ENCODE results near the gene ZNF200. TPM values are rescaled to one million over a fixed set of nuclear protein-coding genes. Genes with fewer than 3 reads are reported as not detected.

ZNF200 gene, protein sequence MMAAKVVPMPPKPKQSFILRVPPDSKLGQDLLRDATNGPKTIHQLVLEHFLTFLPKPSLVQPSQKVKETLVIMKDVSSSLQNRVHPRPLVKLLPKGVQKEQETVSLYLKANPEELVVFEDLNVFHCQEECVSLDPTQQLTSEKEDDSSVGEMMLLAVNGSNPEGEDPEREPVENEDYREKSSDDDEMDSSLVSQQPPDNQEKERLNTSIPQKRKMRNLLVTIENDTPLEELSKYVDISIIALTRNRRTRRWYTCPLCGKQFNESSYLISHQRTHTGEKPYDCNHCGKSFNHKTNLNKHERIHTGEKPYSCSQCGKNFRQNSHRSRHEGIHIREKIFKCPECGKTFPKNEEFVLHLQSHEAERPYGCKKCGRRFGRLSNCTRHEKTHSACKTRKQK
- total RNA-seq, result 11.2 and 11.9 TPM in 2 replicates
- long read RNA-seq, full-length matches to known transcripts, result 41 of 51 reads
- long read RNA-seq, partial matches to known transcripts, result 5 of 51 reads
- long read RNA-seq, other reads (novel, unspliced or antisense), result 5 of 51 reads

DNA sequence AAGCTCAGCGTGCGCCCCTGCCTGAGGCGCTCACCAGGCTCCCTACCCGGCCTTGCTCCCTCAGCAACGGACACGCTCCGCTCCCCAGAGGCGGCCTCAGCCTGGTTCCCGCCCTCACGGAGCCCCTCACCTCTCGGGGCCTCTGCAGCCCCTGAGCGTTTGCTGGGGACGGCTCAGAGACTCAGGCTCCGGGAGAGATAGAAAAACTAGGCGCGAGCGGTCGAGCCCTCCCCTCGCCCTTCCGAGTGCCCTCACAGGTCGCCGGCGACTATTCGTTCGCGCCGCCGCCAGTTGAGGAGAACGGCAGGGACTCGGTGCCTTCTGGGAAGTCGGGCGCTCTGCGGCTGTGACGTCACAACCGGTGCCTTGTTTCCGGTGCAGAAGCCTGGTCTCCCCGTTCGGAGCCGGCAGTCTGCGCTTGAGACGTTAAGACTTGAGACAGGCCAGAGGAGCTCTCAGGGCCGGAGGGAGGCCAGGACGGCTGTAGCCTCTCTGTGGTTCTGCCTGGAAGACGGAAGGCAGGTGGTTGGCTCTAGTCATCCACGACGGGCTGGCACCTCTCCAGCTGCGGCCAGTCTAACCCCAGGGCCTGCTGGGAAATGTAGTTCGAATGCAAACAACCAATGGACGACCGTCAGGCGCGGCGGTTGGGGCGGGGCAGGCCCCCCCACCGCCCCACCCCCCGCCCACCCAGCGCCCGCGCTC, at the start of gene ZNF200:
TSS of gene ZNF200 (minus strand) at position 302 of the 705 bp plus-strand sequence. CDS start 1,403 bp downstream, outside the sequence.
- peak; percentile 88 for DNase-seq (ENCODE audit: low spot score, unreplicated experiment)
- Mint-ChIP-seq H3K36me3 (ENCODE audit: insufficient read depth) (peaks cover 38% of the 10 kb centered on the region), H3K27ac (peak within 1 kb of the TSS; percentile 82), H3K9me3 (ENCODE audit: low read depth) (peaks cover 31% of the 10 kb centered on the region), H3K4me1 (ENCODE audit: low read depth) (peaks cover 7% of the 10 kb centered on the region), H3K27me3 (no peaks in the 10 kb centered on the region), H3K4me3 (ENCODE audit: low read depth) (peak within 1 kb of the TSS; percentile 93)
- TF ChIP-seq, protein P1, sequence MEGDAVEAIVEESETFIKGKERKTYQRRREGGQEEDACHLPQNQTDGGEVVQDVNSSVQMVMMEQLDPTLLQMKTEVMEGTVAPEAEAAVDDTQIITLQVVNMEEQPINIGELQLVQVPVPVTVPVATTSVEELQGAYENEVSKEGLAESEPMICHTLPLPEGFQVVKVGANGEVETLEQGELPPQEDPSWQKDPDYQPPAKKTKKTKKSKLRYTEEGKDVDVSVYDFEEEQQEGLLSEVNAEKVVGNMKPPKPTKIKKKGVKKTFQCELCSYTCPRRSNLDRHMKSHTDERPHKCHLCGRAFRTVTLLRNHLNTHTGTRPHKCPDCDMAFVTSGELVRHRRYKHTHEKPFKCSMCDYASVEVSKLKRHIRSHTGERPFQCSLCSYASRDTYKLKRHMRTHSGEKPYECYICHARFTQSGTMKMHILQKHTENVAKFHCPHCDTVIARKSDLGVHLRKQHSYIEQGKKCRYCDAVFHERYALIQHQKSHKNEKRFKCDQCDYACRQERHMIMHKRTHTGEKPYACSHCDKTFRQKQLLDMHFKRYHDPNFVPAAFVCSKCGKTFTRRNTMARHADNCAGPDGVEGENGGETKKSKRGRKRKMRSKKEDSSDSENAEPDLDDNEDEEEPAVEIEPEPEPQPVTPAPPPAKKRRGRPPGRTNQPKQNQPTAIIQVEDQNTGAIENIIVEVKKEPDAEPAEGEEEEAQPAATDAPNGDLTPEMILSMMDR (IDR thresholded peaks at IDR 0.05; ENCODE audit: unreplicated experiment), result no peak

DNA sequence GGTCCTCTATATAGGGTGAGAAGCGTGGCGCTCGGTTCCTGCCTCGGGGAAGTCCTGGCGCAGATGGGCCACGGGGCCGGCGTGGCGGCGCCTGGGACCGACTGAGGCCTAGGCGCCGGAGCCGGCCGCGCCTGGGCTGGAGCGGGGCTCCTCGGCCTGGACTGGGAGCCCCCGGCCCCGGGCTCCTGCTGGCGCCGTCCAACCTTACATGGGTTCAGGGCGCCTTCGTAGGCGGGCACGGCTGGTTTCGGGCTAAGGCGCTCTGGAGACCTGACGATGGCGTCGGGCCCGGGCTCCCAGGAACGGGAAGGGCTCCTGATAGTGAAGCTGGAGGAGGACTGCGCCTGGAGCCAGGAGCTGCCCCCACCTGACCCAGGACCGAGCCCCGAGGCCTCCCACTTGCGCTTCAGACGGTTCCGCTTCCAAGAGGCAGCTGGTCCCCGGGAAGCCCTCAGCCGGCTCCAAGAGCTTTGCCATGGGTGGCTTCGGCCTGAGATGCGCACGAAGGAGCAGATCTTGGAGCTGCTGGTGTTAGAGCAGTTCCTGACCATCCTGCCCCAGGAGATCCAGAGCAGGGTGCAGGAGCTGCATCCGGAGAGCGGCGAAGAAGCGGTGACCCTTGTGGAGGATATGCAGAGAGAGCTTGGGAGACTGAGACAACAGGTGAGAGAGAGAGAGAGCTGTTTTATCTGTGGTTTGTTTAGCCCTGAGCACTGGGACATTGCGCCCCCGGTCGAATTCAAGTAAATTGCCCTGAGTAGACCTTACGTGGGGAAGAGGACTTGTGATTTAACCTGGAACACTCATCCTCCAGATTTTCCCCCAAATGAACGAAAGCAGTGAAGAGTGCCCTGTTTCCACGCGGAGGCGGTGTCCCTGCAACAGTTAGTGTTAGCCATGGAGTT, 48.8 kb upstream of the ZNF200 start:
- Mint-ChIP-seq H3K27ac (peak overlapping the region; percentile 99), H3K4me3 (ENCODE audit: low read depth) (peak overlapping the region; percentile 96), H3K9me3 (ENCODE audit: low read depth) (peaks cover 14% of the 10 kb centered on the region), H3K36me3 (ENCODE audit: insufficient read depth) (peaks cover 47% of the 10 kb centered on the region), H3K27me3 (no peaks in the 10 kb centered on the region), H3K4me1 (ENCODE audit: low read depth) (peaks cover 12% of the 10 kb centered on the region)
- TF ChIP-seq, protein P1 (IDR thresholded peaks at IDR 0.05; ENCODE audit: unreplicated experiment), result no peak
- DNase-seq (ENCODE audit: low spot score, unreplicated experiment), result peak; percentile 9

DNA sequence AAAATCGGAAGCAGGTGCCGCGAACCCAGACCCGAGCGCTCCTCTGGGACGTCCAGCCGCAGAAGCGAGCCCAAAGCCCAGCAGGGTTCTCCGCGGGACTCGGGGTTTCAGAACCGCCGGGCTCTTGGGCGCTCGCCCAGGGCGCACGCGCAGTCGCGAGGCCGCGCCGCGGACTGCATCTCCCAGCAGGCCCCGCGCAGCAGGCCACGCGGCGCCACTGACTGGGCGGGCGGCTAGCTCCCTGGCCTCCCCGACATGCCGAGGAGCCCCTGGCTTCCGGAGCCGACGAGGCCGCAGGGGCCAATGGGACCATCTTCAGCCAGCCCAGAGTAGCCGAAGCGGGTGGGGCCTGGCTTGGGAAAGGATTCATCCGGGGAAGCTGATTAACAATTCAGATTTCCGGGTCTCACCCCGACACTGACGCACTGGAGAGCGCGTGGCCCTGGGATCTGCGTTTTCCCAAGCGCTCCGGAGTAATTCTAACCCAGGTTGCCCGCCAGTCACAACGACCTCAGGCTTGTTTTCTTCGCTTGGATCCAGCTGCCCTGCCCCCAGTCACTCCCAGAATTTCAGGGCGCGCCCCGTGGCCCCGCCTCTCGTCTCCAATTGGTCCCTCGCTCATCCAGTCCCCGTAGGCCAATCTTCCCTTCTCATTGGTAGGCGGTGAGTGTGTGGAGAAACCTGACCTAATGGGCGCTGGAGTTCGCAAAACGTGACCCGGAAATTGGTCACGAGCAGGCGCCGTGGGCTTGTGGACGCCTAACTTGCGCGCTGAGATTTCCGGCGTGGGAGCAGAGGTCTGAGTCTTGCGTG, 48.0 kb upstream of the ZNF200 start, which contains the start of gene ZNF263:
TSS of gene ZNF263 (plus strand) at position 762 of the 813 bp plus-strand sequence. CDS start 328 bp downstream, outside the sequence.
- DNase-seq (ENCODE audit: low spot score, unreplicated experiment), result peak; percentile 82
- Mint-ChIP-seq H3K4me3 (ENCODE audit: low read depth) (peak within 1 kb of the TSS; percentile 96), H3K9me3 (ENCODE audit: low read depth) (peaks cover 10% of the 10 kb centered on the region)

DNA sequence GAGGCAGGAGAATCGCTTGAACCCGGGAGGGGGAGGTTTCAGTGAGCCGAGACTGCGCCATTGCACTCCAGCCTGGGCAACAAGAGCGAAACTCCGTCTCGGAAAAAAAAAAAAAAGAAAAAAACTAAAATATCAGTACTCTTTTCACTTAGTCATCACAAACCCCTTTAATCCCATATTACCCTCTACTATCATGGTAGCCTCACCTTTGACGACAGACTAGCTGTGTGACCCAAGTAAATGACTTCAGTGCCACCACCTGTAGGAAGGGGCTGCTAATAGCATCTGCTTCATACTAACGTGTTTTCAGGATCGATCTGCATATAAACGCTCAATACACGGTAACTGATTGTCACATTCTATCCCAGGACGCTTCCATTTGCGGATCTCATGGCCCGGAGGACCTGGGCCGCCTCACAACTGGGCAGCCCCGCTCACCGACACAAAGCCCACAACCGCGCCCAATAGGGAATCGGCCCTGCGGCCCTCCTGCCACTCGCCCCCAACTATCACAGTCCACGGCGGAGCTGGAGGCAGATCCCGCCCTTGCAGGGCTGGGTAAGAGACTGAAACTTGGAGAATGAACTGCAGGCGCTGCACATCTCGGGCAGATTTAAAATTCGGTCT, 47.3 kb upstream of the ZNF200 start:
- TF ChIP-seq, protein P1 (IDR thresholded peaks at IDR 0.05; ENCODE audit: unreplicated experiment), result no peak
- Mint-ChIP-seq H3K4me1 (ENCODE audit: low read depth) (peaks cover 12% of the 10 kb centered on the region), H3K27me3 (peaks cover 12% of the 10 kb centered on the region), H3K36me3 (ENCODE audit: insufficient read depth) (peaks cover 32% of the 10 kb centered on the region), H3K27ac (peak overlapping the region; percentile 99), H3K9me3 (ENCODE audit: low read depth) (peaks cover 6% of the 10 kb centered on the region), H3K4me3 (ENCODE audit: low read depth) (peak overlapping the region; percentile 96)
- DNase-seq (ENCODE audit: low spot score, unreplicated experiment), result peak; percentile 43

More for the DNA sequence above, 48.0 kb upstream of the ZNF200 start, which contains the start of gene ZNF263:
- TF ChIP-seq, protein P1 (IDR thresholded peaks at IDR 0.05; ENCODE audit: unreplicated experiment), result no peak
- Mint-ChIP-seq H3K36me3 (ENCODE audit: insufficient read depth) (peaks cover 39% of the 10 kb centered on the region), H3K27ac (peak within 1 kb of the TSS; percentile 99), H3K27me3 (peaks cover 5% of the 10 kb centered on the region), H3K4me1 (ENCODE audit: low read depth) (peaks cover 12% of the 10 kb centered on the region)
